Bladder microvascular endothelial cell (primary cell): ENCODE results near the gene PTPRT. TPM values are rescaled to one million over a fixed set of nuclear protein-coding genes. Genes with fewer than 3 reads are reported as not detected.

Source experiments
- total RNA-seq: library from RNA; depleted of rRNA; stranded (reverse); fragments of >200 nt; gene quantifications from 2 replicates; pipeline ENCODE4 v1.2.3, GENCODE V29; 2014

Gene PTPRT
- not detected in 2 replicates for total RNA-seq

DNA sequence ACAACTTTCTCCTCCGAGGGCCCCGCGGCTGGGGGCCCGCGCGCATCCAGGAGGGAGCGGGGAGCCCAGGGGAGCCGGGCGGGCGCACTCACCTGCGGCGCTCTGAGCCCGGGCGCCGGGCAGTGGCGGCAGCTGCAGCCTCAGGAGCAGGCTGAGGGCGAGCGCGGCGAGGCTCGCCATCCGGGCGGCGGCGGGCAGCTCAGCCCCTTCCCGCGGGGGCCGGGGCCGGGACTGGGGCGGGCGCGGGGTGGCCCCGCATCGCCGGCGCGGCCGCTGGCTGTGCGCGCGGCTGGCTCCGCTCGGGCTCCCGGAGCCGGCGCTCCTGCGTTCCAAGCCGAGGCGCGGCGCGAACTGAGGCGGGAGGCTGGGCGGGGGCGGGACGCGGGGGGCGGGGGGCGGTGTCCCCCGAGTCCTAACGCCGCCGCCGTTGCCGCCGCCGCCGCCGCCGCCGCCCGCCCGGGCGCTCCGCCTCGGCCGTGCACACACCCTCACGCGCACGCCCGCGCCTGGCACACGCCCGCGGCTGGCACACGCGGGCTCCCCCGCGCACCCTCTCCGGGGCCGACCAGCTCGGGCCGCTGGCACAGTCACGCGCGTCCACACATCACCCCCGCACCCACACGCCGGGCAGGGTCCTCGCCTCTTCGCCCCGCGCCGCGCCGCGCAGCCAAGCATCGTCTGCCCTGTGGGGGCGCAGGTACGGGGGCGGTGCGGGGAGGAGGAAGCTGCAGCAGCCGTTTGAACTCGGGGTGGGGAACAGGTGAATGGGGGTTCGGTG, at the start of gene PTPRT:
Gene PTPRT, minus strand, starts transcription at position 353 of the 778 bp plus-strand sequence. Its CDS starts 173 bp downstream, at position 180.

